CD4-positive, alpha-beta T cell treated with Interleukin-2 at 100 ng/mL for 4 hours (primary cell): ENCODE data around the gene ANKH.

Experiments used
- DNase-seq: peaks from one replicate; pipeline ENCODE4 v3.0.0-alpha.2; 2020; ENCODE audit warnings: low spot score

Gene ANKH

DNA sequence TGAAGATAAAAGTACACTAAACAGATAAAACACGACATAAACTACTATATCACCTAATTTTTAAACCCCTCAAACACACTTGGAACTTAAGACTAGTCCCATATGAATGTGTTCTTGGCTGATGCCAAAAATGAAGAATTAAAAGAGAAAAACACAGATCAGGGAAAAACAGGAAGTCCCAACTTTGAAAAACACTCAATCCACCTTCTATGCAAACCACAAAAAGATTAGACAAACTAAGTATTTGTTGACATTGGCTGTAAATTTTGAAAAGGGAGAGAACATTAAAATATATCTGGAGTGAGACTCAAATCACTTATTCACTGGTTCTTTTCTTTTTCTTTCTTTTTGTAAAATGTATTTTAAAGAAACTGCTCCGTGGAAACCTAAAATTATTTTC is 81.4 kb downstream of the ANKH start:
- DNase-seq, result no peak

DNA sequence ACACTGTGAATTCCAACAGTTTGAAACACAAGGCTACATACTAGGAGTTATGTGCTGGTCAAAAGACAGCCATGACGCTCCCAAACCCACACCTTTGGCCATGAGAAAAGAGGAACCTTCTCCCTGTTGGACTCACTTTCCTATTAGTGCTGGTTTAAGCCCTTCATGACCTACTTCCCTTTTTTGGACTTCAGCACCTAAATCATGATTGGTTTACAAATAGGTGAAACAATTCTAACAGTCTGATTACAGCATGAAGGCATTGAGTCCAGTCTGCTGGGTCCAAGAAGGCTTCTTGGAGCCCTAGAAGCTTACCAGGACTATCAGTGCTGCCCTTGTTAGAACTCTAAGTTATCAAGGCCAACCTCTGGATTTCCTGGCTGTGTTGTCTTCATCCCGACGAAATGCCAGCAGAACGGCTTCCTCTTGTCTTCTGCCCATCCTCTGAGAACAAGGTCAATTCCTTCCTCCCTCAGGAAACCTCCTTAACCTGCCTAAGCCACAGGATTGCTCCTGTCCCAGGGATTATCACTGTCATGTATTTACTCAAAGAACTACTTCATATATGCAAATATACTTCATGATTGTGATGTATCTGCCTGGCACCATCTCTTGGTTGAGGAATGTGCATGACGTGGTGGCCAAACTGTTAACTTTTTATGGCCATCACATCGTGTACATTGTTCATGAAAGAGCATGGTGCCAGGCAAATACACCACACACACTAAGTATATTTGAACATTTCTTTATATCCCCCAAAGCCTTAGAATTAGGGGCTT is 83.6 kb downstream of the ANKH start:
- DNase-seq, result no peak

DNA sequence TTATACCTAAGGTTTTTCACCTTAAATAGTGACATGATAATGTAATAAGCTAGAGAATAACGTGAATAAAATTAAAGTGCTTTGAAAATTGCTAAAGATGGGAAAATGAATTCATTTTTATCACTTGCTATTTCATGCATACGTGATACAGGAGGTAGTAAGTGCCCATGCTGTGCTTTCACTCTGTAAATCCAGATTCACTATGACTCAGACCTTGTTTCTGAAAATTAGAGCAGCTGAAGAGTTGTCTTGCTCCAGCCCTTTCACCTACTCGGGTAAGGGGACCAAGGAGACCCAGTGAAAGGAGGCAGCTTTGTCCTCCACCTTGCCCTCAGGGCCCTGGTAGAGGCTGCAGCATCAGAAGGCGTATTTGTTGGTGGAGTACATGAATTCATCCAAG is 87.9 kb downstream of the ANKH start:
- DNase-seq, result no peak

DNA sequence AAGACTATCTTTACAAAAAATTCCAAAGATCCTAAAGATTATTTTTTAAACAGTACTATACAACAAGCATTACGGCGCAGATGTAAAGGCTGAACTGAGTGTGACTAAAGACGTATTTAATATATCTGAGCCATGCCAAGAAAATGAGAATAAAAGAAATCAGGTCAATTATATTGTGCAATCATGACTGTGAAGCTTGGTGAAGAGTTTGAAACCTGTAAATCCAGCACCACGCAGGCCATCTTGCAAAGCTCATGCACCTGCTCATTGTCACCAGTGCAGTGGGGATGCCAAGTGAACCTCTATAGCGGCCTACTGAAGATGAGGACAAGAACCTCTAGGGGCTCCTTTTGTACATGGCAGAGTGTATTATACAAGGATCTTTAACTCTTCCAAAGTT is 89.0 kb downstream of the ANKH start:
- DNase-seq, result no peak

DNA sequence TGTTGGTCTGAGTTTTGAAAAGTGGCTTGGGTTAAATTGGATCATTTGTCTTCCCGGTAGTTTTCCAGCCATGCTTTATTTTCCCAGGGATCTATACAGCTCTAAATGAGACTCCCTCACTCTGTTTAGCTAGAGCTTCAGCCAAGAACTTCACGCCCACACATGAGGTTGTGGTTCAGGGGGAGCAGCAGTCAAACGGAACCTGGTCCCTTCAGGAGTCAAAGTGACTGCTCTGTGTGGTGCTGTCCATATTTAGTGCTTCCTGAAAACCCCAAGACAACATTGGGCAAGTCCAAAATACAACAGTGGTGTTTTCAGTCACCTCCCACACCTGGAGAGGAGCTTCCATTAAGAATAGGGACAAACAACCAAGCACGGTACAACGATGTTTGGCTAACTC is 90.5 kb downstream of the ANKH start:
- no peak for DNase-seq

DNA sequence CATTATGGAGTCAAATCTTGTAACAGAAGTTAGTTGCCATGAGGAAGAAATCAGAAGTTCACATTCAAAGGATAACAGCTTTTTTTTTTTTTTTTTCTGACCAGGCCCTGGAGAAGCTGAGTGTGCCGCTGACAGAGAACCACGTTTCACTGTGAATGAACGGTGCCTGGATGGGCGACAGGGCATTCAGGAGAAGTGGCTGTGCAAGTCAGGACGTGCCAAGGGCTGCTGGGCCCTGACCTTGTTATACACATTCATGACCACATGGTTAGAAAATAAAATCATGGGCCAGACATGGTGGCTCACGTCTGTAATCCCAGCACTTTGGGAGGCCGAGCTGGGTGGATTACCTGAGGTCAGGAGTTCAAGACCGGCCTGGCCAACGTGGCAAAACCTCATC is 91.6 kb downstream of the ANKH start:
- DNase-seq, result no peak

DNA sequence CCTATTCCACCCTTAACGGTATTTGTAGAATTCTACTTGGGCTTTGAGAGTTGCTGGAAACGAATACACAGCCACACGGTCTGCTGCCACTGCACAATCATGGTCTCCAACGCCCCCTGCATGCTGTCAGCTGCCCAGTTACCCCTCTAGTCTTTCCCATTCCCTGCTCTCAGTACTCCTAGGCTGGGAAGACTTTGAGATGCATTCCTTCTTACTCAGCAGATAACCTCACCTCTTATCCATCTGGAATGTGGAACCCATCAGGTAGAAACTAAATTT is 92.8 kb downstream of the ANKH start:
- no peak for DNase-seq

DNA sequence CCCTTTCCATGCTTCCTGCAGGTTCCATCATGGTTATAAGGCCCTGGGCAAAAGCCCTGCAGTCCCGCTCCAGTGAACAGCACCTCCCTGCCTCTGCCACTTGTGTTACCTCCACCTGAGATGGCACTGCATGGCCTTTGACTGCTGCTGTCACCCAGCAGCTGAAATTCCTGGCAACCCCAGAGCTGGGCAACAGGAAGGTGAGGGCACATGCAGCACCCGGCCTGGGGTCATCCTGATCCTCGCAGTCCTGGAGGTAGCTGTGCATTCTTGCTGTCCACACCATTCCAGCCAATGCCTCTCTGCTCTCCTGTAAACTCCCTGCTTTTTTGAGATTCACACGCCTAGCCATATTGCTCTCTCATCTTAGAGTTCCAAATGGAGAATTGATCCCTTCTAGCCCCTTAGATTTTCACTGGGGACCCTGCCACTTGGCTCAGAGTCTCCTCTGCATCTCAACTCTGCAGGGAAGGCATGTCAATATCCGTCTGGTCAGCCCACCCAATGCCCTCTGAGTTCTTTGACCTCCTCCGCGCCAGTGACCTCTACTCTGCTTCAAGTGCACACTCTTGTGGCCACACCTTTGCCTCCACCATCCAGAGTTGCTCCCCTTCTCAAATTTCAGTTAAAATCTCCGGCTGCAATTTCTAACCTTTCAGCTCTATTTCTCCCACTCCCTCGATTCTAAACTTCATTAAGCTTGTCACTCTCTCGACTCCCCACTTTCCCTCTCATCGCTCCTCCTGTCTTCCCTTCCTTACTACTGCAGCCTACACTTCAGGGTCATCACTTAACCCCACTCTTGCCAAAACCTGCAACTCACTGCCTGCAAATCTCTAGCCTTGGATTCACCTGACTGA is 93.4 kb downstream of the ANKH start:
- no peak for DNase-seq

DNA sequence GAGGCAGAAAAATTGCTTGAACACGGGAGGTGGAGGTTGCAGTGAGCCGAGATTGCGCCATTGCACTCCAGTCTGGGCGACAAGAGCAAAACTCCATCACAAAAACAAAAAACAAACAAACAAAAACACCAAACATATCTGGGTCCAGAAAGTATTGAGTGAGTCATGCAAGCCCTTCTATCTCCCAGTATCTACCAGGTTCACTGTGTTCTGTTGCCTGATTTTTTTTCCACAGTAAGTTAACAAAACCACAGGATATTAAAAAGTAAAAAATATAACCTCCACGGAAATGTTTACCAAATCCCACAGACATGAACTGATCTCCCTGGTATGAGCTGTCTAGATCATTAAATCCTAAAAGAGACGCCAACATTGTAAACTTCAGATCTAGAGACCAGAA is 94.4 kb downstream of the ANKH start:
- no peak for DNase-seq

DNA sequence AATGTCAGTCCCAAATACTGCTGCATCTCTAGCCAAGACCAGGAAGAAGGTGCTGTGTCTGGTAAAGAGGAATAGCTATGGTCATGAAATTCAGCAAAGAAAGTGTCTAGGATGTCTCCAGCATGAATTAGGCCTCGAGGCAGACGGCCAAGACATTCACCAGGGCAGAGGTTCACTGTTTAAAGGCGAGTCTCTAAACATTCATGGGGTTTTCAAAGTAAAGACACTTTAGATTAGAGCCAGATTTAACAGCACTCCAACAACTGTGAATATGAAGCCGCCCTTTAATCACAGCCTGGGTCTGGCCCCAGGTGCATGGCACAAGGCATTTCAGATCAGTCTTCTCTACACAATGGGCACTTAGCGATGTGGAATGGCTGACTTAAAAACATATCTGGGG is 95.0 kb downstream of the ANKH start:
- DNase-seq, result no peak

DNA sequence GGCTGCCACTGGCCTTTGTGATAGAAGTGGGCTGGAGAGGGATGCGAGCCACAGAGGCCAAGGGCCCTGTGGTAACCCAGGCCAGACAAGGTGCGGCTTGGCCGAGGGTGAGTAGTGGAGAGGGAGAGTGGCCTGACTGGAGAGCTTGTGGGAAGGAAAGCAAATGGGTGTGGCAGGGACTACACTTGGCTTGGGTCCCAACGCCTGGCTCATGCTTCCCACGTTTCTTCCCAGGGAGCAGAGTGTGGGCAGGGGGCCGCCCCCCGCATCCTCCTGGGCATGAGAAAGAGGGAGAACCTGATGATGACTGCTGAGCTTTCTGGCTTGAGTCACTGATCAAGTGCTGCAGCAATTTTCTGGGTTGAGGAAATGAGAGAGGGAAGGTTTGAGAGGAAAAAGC is 95.7 kb downstream of the ANKH start:
- DNase-seq, result no peak

DNA sequence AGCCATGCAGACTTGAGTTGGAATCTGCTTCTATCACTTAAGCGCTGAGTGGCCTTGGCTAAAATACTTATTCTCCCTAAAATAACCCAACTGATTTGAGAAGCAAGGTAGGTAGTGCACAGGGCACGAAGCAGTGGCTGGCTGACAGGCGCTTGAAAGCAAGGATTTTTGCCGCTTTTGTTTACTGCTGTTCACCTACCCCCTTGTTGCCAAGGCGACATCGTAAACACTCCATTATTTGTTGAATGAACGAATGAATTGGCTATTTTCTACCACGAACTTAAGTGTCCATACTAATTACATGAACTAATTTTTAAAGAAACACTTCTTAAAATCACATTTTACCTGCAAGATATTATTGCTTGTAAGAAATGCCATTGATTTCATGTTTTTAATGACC is 98.0 kb downstream of the ANKH start:
- DNase-seq, result no peak

DNA sequence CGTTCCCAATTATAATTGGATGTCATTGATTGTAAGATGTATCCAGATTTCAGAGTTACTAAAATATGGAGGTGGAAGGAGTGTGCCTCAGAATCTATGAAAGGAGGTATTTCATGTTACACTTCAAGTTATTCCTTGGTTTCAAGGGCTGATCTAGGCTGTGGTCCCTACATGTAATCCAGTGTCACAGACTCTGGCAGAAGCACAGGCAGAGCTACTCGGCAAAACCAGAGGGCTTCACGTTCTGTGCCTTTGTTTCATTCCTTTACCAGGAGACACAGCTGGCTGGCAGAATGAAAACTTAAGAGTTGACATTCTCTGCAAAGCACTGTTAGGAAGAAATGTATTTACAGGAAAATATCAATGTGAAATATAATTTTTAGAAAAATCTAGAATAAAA is 99.6 kb downstream of the ANKH start:
- DNase-seq, result no peak

DNA sequence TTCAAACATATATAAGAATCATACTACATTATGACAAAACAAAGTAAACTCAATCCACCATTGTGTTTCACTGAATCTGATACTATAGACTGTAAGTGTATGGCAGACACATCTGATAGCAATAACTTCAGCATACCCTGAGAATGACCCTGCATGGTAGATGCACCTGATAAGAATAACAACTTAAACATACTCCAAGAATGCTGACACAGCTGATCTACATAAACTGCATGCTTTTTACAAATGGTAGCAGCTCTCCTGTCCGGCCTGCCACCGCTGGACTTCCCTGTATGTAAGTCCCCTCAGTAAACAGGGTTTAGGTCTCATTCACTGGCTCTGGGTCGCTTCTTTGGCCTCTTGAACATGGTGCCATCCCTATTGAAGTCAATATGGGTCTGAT is 100.4 kb downstream of the ANKH start:
- DNase-seq, result no peak

DNA sequence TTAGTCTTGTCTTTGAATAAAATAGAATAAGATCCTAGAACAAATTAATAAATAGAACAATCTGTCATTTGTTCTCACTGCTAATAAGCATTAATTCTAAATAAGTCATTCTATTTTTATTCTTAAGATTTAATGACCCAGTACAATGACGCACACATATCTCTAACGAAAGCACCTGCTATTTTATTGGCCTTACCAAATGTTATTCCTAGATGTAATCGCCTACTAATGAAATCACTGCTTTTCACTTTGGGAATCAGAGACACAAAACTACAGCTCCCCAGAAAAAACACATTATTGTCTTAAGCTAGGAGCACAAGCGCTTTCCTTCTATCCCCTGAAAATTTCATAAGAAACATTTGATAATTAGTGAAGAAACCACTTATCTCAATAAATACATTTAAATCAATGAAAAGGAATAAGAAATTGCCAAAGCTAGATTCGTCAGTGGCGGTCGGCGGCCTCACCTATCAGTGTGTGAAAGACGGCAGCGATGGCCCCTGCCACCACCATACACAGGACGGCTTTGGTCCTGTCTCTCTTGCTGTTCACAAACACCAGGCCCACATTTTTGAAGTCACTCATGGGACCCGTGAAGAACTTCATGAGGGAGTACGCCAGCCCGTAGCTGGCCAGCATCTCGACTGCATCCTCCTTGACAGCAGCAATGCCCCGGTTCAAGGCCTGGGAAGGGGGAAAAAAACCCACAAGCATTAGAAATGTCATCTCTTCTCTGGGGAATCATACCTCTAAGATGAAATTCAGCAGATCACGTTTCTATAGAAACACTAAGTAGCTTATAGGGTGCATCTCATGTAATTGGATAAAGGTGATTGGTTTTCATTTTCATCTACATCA is 102.8 kb downstream of the ANKH start:
- no peak for DNase-seq

DNA sequence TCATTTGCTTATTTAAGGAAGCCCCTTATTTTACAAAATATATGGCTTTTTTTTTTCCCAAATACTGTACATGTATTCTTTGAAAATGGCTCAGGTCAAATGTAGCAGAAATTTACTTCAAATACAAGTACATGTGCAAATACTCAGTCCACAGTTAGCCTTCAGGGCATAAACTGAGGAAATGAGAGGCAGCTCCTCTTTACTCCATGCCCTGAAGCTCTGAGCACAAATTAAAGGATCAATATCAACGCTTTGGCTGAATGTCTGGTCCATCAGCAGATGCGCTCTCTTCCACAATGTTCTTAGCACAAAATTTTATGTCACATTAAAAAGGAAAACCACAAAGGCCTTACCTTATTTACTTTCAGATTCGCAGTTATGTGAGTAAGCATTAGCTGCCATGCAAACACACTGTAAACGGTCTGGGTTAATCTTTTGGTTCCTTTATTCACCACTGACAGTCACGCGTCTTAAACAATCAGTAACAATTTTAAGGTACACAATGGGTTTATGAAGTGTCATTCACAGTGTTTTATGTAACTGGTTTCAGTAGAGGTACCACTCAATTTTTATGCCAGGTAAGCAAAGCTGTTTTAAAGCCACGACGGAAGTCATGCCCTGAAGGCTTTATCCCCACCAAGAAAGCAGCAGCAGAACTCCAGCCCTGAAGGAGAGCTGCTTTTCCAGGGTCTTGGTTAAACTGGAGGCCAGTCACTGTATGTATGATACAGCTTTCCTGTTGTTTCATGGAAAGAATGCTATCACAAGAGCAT is 103.7 kb downstream of the ANKH start:
- DNase-seq, result peak; percentile 31

DNA sequence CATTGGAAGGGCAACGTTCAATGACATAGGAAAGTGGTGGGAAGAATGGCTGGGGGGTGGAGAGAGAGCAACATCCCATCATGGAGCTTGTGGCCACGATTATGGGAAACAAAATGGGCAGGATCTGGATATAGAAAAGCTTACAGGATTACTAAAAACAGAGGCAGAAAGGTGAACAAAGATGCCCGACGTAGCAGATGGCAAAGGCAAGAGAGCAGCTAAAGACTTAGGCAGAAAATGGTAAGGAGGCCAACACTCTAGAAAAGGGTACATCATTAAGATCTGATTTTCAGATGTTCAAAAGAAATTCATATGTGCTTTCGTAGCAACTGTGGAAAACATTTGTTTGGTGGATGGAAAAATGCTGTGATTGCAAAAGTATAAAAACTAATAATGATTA is 104.5 kb downstream of the ANKH start:
- no peak for DNase-seq

DNA sequence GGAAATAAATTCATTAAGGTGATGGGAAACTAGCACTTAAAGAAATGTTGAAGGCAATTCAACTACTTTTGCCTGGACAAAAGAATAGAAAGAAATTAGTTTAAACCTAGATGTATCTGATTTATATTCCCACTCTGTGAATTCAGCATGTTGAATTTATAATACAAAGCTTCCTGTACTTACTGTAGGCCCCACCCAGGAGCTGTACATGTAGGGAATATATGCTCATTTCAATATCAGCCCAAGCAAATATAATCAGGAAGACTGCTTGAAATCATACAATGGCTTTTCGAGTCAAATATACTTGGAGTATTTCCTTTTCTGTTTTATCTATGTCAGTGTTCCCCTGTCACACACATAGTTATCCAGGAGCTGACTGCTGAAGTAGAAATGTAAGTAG is 105.0 kb downstream of the ANKH start:
- DNase-seq, result no peak

DNA sequence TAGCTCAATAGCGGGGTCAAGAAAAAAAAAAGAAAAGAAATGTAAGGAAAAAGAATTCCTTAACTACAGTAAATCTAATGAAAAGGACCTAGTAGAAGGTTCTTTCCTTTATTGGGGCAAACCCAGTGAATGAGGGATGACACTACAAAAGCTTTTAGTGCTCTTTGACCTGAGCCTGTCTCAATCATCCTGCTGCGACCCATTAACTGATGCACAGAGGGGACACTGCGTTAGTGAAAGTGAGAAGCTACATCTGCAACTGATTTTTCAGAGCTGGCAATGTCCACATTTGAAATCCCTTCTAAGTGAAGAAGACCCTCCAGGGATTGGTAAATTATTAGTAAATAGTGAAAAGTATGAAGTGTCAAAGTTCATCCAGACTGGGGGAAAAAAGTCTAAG is 106.0 kb downstream of the ANKH start:
- DNase-seq, result no peak

DNA sequence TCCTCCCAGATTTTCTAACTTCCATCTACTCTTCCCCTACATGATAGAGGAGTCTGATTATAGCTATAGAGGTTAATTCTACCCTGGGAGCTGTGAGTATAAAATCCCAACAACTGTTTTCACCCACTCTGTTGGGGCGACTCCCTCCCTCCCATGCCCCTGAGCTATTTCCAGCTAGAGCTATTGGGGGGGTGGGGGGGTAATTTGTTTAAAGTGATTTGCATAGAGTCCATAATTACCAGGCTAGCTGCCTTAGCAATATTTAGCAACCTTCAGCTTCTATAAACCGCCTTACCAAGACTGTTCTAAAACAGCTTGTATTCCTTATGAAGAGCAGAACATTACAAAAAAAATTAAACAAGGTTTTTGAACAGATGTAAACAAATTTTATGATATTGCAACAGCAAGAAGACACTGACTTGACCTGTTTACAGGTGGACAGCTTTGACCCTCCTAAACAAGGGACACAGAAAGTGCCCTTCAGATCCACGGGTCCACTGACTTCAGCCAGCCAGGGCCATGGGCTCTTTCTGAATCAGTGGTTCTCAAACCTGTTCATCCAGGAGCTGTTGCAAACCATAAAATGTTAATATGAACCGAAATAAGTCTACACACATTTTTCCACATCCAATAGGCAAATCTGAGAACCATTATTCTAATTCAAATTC is 108.9 kb downstream of the ANKH start:
- DNase-seq, result no peak

DNA sequence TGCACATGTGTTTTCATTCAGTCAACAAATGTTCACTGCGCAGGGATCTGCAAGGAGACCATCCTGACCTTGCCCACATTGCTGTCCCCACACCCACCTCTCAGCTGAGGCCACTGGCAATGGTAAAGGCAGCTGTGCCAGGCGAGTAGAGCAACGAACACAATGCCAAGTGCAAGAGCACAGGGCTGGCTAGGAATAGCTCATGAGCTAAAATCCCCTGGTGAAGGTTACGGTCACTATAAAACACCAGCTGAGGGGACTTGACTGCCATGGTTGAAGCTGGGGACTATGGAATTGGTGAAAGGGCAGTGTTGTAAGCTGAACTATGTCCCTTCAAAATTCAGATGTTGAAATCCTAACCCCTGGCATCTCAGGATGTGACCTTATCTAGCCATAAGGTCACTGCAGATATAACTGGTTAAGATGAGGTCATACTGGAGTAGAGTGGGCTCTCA is 111.0 kb downstream of the ANKH start:
- no peak for DNase-seq
